GM19025 (cell line): ENCODE results near the gene ADM5.

Experiments used
- ATAC-seq: cut with Tn5 transposase; IDR thresholded peaks from one replicate; pipeline ENCODE4 v1.9.1; 2021; ENCODE audit warnings: mild to moderate bottlenecking, low read depth, moderate library complexity; ENCODE audit not compliant: unreplicated experiment

Gene ADM5

GRCh38 chr19:49657493-49658138, 31.8 kb upstream of the ADM5 start:
- ATAC-seq, result no peak

- ATAC-seq, result no peak
Observed at GRCh38 chr19:49658139-49658517, 31.3 kb upstream of the ADM5 start.

- ATAC-seq, result no peak
Observed at GRCh38 chr19:49658566-49659442, 30.6 kb upstream of the ADM5 start.

DNA sequence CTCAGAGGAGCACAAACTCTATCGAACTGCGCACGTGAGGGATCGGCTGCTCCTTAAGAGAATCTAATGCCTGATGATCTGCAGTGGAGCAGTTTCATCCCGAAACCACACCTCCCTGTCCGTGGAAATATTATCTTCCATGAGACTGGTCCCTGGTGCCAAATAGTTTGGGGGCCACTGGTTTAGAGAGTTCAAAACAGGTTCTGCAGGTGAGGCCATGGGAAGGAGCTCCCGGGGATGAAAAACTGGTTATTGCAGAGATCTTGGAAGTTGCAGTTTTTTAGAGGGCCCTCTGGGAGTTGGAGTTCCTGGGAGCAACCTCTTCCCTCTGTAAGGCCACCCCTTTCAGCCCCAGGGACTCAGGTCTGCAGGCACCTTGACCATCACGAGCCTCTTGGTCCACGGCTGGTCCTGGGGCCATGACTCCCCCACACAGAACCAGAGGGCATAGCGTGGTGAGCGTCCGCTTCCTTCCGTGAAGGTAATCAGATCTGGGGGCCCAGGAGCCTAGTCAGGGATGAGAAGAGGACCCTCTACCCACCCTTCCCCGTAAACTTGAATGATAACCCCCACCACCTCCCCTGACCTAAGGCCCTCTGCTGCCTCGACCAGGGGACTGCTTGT, 28.9 kb upstream of the ADM5 start:
- ATAC-seq, result no peak

GRCh38 chr19:49662011-49662410, 27.4 kb upstream of the ADM5 start:
- no peak for ATAC-seq

DNA sequence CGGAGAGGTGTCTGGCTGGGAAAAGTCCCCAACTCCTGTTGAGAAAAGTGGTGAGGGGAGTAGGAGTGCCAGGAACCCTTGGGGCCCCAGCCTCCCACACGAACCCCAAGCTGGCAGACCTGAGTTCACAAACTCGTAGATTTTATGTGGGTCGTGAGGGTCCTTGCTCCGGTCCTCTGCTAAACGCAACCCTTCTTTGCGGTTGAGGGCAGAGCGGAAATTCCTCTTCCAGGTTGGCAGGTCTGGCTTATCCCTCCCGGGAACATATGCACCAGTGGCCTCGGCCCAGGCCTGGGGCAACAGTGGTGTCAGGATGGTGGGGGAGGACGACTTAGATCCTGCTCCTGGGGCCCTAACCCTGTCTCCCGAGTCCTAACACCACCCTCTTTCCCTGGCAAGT, 26.2 kb upstream of the ADM5 start:
- ATAC-seq, result no peak

DNA sequence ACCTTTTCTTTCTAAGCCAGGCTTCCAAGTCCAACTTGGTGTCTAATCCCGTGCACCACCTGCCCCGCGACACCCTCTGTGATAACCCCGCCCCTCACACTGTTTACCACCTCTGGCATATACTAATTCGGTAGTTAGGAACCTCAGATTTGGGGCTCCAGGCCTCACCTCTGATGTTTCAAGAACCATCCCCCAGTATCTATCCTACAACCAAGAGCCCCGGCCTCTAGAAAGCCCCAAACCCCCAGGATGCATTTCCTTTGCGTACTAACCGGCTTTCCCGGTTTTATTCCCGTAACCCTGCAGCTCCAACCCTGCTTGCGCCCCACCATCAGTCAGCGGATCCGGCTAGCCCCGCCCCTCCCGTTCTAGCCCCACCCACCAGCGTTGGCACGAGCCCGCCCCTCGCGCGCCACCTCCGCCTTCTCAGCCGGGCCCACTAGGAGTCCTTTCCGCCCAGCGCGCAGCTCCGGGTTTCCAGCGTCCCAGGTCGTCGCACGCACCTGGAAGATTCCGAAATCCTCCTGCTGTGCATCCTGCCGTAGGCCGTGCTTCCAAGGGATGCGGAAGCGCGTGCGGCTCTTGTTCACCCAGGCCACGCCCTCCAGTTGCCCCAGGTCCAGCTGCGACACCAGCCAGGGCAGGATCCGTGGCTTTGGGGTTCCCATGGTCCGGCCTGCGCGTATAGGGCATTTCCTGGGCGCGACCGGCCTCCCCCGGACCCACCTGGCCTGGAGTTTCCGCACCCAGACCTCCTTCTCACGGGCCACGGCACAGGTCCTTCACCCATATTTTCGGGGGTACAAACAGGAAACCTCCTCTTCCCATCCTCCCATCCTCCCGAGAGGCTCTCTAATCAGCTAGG, 25.0 kb upstream of the ADM5 start:
- ATAC-seq, result peak; percentile 33

DNA sequence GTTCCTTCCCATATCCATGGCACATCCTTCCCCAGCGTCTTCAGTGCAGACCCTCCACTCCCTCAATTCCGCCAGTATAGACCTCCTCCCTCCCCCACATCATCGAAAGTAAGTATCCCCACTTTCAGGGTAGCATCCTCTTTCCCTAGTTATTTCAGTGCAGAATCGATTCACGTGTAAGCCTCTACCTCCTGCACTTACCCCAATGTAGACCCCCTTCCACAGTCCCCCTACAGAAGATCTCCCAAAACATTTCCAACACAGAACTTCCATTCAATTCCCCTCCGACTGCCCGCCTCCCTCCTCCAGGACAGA, 24.4 kb upstream of the ADM5 start:
- no peak for ATAC-seq

DNA sequence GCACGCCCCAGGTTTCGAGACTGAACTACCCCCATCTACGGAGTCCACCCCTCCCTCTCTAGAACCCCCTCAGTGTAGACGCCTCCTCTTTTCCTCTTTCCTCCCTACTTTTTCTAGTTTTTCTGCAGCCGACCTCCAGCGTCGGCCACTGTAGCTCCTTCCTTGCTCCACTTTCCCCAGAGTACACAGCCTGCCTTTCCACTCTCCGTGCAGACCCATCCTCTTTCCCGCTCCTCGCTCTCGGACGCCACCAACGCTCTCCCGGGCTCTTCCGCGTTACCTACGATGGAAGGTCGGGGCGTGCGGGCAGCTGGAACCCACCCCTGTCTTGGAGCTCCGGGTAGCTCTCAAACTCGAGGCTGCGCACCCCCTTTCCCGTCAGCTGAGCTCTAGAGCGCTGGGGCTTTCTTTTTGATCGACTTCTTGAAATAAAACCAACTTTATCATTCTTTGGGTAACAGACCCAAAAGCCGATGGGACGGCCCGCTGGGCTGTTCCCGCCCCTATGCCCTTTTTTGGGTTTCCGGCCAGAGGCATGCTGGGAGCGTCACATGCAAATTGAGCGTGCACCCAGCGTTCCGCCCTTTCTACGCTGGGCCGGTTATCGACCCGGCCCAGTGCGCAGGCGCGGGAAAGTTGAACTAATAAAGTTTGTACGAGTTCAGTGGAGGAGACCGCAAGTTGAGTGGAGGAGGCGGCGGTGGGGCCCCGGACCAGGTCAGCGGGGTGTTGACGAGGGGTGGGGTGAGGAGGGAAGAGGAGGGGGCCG, 23.9 kb upstream of the ADM5 start, which contains the start of the genes BCL2L12 and IRF3:
Gene BCL2L12 (plus strand): TSS at position 583 of the 769 bp plus-strand sequence. CDS start 760 bp downstream, outside the sequence.
Gene IRF3 (minus strand): TSS at position 507 of the 769 bp plus-strand sequence. CDS start 1,019 bp downstream, outside the sequence.
- ATAC-seq, result peak; percentile 79

DNA sequence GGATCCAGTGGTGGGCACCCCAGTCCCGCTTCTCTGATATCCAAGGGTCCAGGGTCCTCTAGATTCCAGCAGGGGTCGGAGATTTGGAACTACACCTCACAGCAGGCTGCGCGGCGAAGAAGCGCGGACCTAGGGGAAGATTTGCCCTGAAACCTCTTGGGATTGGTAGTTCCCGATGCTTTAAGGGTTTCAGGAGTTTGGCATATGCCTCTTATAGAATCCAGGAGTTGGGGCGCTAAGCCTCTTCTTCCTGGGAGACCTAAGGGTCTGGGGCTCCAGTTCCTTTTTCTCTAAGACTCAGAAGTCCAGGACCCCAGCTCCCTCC, 23.3 kb upstream of the ADM5 start:
- ATAC-seq, result peak; percentile 3

GRCh38 chr19:49667473-49667872, 21.9 kb upstream of the ADM5 start:
- ATAC-seq, result no peak

- no peak for ATAC-seq
Observed at GRCh38 chr19:49669516-49669915, 19.9 kb upstream of the ADM5 start.

DNA sequence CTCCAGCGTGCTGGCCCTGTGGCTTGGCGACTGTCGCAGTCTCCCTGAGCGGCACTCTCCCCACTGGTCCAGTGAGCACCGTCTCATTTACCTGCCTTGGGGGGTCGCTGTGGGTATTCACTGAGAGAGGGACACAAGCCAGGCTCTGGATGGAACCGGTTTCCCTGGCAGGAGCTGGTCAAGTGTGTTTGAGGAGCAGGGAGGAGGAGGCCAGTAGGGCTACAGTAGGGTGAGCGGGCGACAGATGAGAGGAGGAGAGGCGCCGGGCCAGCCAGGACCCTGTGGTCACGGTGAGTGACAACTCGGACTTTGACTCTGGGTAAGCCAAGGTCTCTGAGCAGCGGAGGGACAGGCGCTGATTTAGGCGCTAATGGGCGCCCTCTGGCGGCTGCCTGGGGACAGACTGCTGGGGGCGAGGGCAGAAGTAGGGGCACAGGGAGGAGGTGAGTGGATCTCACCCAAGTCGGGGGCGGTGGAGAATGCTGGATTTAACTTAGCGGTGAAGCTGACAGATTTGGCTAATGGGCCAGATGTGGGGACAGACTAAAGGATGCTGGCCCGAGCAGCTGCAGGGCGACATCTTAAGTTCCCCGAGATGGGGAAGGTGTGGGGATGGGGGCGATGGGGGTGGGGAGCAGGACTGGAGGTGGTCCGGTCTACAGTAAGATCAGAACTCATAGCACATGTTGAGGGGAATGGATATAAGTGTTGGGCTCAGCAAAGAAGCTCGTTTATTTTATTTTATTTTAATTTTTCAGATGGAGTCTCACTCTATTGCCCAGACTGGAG, 17.1 kb upstream of the ADM5 start:
- no peak for ATAC-seq

DNA sequence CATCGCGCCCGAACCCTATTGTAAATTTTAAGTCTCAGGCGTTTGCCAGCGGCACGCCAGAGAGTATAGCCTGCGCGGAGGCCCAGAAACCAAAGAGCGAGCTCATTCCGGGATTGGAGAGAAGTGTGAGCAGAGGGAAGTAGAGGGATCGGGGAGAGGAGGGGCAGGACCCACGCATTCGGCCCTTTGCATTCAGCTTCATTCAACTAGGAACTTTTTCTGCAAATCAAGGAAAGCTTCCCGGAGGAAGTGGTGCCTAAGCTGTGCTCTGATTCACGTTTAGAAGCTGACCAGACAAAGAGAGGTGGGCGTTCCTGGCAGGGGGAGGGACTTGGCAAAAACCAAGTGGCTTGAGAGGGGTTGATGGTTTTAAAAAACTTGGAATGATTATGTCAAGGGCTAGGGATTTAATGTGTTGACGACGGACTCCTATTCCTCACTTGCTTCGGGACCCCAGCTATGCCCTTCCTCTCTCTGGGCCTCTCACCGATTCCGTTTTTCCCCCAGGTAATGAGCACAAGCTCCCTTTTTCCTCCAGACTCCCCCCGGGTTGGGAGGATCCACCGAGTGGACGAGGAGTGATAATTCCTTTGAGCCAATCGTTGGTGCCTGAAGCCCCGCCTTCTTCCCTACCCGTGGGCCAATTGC, 13.1 kb upstream of the ADM5 start:
- peak; percentile 12 for ATAC-seq

GRCh38 chr19:49676784-49677230, 12.6 kb upstream of the ADM5 start:
- peak; percentile 65 for ATAC-seq

- ATAC-seq, result no peak
Observed at GRCh38 chr19:49677231-49677900, 12.0 kb upstream of the ADM5 start, which contains the start of gene PRMT1. PRMT1 (plus strand) TSS chr19:49677271; CDS start chr19:49677281, 10 bp downstream.

DNA sequence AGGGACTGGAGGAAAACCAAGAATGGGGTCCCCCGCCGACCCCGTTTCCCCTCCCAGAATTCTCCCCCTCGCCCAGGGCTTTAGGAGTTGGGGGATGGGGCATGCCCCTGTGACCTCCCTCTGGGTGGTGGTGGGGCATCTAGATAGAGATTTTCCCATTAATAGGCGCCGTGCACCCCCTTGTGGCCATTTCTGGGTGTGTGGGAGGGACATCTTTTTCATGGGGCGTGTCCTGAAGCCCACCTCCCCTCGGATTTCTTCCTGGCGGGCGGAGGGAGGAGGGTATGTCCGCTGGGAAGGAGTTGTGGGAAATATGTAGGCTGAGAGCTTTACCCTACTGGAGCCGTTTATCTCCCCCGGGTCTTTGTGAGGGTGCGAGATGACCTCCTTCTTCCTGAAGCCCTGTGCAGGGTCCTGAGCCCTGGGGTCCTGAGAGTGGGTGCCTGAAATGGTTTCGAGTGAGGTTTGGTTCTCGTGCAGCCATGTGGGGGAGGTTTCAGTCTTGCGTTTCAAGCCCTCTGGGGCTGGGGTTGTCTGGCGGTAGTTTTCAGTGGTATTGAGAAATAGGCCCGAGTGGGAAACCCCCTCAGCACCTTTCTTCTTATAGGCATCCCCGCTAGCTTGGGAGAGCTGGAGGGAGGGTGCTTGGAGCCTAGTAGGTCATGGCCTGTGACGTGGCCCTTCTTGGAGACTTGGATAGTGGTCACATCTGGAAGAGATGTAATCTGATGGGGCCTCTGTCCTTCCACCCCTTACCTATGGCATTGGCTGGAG, 11.3 kb upstream of the ADM5 start:
- no peak for ATAC-seq
